GM13976 (cell line): Measurements from ENCODE around the gene TRIO.

Experiments used
- DNase-seq: peaks from one replicate; pipeline ENCODE4 v3.0.0; 2012; ENCODE audit warnings: low spot score
- CTCF ChIP-seq: IDR thresholded peaks from 2 replicates; pipeline ENCODE4 v1.5.1; 2012; ENCODE audit warnings: borderline replicate concordance, mild to moderate bottlenecking; ENCODE audit not compliant: insufficient read depth; ENCODE audit errors: extremely low read depth, missing control alignments, control extremely low read depth
- in situ Hi-C: fragments of 300-500 bp; cut with MboI; formaldehyde crosslinking; loops from one replicate; pipeline ENCODE4 v1.12.0; 2022; ENCODE audit warnings: low sequenced_read_pairs, mixed read lengths, inconsistent platforms; ENCODE audit not compliant: unreplicated experiment

Gene TRIO

GRCh38 chr5:14331386-14331781, 188.2 kb downstream of the TRIO start:
- no peak for DNase-seq
- no peak for TF ChIP-seq CTCF
- in situ Hi-C loops = no loop called here

GRCh38 chr5:14332038-14332631, 189.0 kb downstream of the TRIO start:
- DNase-seq = no peak
- in situ Hi-C loops = no loop called here
- TF ChIP-seq CTCF = no peak

GRCh38 chr5:14332746-14333145, 189.6 kb downstream of the TRIO start:
- no peak for TF ChIP-seq CTCF
- in situ Hi-C loops = no loop called here

GRCh38 chr5:14337593-14337992, 194.5 kb downstream of the TRIO start:
- TF ChIP-seq CTCF = no peak
- in situ Hi-C loops = no loop called here
- no peak for DNase-seq

More at GRCh38 chr5:14332746-14333145, 189.6 kb downstream of the TRIO start:
- DNase-seq = no peak

GRCh38 chr5:14339468-14339867, 196.3 kb downstream of the TRIO start:
- TF ChIP-seq CTCF = no peak
- no peak for DNase-seq
- in situ Hi-C loops = no loop called here

GRCh38 chr5:14341571-14342230, 198.6 kb downstream of the TRIO start:
- in situ Hi-C loops = no loop called here
- no peak for DNase-seq

More at GRCh38 chr5:14341571-14342230, 198.6 kb downstream of the TRIO start:
- no peak for TF ChIP-seq CTCF
